Measurements from ENCODE around the gene RIPK3.
"Not testable (repeated sequence)": the region's sequence is repeated elsewhere in the genome, so short reads cannot be mapped to it uniquely, and the experiment has no call there.

RIPK3 gene

DNA sequence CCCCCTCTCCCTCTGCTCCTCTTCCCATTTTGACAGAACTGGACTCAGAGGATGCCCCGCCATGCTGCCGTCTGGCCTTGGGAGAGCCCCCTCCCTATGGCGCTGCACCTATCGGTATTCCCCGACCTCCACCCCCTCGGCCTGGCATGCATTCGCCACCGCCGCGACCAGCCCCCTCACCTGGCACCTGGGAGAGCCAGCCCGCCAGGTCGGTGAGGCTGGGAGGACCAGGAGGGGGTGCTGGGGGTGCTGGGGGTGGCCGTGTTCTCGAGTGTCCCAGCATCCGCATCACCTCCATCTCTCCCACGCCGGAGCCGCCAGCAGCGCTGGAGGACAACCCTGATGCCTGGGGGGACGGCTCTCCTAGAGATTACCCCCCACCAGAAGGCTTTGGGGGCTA lies 29.7 kb upstream of the RIPK3 start:
- DNase-seq (ENCODE audit: low read depth), result no peak

DNA sequence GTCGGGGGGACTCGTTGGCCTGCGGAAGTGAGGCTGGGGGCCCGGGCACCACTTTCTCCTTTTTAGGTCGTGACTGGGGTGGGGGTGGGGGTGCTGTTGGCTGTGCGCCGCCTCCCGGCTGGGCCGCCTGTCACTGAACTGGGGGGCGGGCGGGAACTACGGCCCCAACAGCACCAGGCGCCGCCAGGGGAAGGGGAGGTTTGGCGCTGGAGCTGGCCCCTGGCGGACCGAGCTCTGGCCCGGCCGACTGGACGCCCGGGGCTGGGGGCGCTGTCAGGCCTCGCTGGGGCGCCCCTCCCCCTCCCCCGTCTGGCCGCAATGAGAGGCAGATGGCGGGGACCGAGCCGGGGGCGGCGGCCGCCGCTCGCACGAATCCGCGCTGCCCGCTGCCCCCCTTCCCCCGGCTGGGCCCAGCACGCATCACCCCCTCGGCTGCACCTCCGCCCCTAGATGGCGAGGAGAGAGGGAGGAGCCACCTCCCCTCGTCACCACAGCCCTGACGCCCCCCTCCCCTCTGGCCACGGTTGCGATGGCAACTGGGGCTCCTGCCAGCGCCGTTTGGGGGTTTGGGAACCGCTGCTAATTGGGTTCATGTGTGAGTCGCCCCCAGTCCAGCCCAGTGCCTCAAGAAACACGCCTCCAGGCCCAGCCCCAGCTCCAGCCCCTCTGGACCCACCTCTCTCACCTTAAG lies 28.9 kb upstream of the RIPK3 start:
- DNase-seq (ENCODE audit: low read depth), result peak; percentile 32

DNA sequence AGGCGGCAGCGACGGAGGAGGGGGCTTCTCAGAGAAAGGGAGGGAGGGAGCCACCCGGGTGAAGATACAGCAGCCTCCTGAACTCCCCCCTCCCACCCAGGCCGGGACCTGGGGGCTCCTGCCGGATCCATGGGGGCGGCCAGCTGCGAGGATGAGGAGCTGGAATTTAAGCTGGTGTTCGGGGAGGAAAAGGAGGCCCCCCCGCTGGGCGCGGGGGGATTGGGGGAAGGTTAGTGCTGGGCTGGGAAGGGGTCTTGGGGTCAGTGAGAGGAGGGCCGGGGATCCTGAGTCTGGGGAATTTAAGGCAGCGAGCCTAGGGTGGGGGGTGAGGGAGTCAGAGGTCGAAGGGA lies 28.4 kb upstream of the RIPK3 start:
- no peak for DNase-seq (ENCODE audit: low read depth)

DNA sequence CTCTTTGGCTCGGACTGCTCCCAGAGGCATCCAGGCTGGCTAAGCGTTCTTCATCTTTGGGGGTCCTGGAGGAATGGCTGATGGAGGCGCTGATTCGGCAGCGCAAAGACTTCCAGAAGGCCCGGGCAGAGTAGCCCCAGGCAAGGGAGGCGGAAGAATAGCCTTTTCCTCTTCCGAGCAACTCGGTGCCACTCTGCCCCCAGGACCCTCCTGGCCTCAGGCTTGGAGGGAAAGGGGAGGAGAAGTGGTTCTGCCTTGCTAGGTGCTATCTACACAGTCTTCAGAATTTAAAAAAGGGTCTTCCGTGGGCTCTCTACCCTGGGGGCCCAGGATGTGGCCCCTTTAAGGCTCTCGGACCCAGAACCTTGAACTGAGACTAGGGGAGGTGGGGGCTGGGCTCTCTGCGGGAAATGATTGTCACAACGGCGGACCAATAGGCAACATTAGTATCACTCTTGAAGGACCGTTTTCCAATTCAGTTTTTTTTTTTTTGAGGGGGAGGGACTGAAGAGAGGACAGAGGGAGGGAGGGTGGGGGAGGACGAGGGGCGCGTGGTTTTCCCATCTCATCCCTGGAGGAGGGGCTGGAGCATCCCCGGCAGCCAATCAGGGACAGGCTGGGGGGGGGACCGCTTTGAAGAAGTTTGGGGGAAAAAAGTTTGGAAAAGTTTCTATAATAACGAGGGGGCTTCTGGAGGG lies 27.9 kb upstream of the RIPK3 start, which contains the start of gene NFATC4:
TSS of gene NFATC4 (plus strand) at position 671 of the 698 bp plus-strand sequence. CDS start 157 bp downstream, outside the sequence.
- no peak for DNase-seq (ENCODE audit: low read depth)

DNA sequence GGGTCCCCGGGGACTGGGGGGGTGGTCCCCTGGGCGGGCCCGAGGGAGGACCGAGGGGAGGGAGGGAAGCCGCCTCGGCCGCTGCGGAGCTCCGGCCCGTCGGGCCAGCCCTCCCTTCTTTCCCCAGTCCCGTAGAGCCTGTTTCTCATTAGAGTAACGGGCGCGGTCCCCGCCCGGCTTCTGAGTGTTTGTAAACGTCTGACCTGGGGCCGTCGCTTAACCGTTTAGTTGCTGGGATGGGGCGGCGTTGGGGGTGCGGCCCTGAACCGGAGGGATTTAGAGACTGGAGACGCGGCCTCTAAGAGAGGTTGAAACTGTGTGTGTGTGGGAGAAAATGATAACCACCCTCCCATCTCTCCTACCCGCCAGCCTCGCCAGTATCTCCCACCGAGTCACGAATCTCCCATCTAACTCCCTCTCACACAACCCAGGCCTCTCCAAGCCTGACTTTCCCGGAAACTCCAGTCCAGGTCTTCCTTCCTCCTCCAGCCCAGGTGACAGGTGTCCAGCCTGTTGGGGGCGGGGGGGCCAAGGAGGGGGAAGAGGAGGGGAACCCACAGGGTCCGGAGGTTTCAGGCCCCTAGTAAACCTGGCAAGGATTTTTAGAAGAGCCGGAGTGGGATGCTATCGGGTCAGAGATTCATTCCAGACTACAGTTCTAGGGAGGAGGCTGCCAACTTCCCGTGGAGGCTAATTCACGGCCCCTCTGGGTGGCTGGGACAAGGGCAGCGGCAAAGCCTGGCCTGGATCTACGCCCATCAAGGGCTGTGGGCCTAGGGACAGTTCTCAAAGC lies 27.1 kb upstream of the RIPK3 start:
- DNase-seq (ENCODE audit: low read depth), result no peak

DNA sequence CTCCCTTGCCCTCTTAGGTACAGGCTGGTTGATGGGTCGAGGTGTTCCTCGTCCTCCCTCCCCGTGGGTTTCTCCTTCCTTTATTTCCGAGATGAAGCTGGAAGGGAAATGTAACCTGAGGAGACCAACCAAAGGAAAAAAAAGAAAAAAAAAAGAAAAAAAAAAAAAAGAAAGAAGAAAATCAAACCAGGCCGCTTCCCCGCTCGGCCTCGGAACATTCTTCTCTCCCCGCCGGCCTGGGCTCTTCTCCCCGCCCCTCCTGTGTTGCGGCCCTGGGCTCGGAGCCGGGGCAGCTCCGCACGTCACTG lies 26.6 kb upstream of the RIPK3 start:
- DNase-seq (ENCODE audit: low read depth), result no peak

DNA sequence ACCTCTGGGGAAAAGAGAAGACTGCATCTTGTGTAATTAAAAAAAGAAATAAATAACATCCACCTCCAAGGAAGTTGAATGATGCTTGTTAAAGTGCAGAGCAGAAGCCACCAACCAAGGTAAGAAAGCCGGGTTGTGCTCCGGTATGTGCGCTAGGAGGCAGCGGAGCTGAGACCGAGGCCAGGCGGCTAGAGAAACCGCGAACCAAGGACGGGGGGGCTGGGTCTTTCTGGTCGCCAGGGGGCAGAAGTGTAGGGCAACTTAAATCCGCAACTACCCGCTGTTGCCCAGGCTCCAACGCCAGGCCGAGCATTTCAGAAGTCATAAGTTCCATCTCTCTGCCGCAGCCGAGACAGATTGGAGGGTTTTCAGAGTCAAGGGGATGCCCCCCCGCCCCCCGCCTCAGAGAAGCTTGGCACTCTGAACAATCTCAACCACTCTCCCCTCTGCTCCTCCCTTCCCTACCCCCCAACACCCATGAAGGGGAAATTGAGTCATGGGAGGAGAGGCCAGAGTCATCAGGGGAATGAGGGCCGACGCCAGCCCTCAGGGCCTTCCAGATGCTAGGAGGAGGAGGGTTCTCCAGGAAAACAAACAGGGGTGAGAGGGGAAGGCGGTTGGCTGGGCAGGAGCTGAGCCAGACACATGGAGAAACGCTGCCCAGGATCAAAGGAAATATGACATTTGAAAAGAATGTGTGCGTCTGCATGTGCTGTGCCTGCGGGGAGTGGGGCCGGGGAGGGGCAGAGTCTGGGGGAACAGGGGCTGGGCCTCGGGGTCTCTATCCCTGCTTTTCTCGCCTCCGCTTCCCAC lies 26.0 kb upstream of the RIPK3 start:
- DNase-seq (ENCODE audit: low read depth), result peak; percentile 58

DNA sequence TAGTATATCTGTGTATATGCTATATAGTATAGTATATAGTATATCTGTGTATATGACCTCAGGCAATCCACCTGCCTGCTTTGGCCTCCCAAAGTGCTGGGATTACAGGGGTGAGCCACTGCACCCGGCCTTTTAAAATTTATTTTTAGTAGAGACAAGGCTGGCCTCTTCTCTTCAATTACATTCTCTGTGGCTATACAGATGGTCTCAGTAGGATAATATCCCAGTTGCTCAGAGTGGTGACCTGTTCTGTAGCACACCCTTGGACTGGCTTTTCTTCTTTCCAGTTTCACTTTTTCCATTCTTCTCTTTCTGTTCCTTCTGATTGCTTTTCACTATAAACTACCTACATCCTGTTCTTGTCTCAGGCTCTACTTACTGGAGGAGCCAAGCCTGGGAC lies 25.1 kb upstream of the RIPK3 start:
- DNase-seq (ENCODE audit: low read depth), result no peak

DNA sequence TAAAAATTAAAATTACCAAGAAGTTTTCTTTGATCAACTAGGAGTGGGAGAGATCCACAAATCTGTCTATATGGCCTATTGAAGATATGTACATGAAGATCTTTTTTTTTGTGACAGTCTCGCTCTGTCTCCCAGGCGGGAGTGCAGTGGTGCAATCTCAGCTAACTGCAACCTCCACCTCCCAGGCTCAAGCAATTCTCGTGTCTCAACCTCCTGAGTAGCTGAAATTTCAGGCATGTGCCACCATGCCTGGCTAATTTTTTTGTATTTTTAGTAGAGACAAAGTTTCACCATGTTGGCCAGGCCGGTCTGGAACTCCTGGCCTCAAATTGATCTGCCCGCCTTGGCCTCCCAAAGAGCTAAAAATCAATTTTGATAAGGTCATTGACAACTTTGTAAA lies 23.6 kb upstream of the RIPK3 start:
- DNase-seq (ENCODE audit: low read depth), result no peak

DNA sequence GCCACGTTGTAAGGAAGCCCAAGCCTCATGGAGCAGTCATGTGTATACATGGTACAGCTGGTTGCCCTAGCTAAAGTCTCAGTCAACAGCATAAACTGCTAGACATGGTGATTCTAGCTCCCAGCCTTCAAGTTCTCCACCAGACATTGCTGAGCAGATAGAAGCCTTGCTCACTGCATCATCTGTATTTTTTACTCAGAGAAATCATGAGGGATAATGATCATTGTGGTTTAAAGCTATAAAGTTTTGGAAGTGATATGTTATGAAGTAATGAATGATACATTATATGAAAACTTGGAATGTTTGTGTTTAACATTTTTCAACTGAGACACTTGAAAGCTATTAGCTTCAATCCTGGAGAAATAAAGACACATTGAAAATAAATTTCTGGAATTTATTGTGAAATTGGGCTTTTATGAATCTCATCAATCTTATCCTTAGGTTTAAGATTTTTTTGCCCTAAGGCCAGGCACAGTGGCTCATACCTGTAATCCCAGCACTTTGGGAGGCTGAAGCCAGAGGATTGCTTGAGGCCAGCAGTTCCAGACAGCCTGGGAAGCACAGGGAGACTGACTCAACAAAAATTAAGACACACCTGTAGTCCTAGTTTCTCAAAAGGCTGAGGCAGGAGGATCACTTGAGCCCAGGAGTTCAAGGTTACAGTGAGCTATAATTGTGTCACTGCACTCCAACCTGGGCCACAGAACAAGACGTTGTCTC lies 22.6 kb upstream of the RIPK3 start:
- no peak for DNase-seq (ENCODE audit: low read depth)

DNA sequence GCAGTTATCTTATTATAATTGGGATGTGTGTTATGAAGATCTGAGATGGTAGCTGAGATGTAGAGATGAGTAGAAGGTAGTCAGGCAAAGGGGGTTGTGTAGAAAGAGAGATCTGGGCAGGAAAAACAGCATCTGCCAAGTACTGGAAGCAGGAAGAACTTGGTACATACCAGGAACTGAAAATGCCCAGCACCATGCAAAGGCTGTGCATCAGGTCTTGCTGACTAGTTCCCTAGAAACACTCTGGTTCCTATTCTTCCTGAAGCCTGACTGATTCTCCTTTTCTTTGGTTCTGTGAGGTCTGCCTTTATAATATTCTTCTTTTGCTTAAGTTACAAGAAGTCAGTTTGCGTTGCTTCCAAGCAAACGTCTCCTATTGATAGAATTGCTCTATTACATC lies 21.5 kb upstream of the RIPK3 start:
- DNase-seq (ENCODE audit: low read depth), result no peak

DNA sequence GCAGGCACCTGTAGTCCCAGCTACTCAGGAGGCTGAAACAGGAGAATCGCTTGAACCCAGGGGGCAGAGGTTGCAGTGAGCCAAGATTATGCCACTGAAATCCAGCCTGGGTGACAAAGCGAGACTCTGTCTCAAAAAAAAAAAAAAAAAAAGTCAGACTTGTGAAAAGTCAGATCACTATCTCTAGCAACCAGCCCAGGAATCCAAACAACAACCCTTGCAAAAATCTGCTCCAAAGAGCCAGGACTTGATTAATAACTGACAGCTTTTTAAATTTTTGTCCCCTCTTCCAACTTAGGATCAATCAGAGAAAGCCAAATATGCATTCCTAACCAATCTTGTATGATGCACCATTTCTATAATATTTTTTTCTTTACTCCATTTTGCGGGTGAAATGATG lies 20.5 kb upstream of the RIPK3 start:
- no peak for DNase-seq (ENCODE audit: low read depth)

DNA sequence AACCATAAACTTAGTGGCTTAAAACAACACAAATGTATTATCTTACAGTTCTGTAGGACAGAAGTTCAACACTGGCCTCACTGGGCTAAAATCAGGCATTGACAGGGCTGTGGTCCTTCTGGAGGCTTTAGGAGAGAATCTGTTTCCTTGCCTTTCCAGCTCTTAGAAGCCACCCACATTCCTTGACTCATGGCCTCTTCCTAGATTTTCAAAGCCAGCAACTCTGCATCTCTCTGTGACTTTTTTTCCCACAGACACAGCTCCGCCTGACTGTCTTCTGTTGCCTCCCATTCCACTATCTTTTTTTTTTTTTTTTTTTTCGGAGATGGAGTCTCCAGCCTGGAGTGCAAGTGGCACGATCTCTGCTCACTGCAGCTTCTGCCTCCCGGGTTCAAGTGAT lies 16.4 kb upstream of the RIPK3 start:
- DNase-seq (ENCODE audit: low read depth), result no peak

DNA sequence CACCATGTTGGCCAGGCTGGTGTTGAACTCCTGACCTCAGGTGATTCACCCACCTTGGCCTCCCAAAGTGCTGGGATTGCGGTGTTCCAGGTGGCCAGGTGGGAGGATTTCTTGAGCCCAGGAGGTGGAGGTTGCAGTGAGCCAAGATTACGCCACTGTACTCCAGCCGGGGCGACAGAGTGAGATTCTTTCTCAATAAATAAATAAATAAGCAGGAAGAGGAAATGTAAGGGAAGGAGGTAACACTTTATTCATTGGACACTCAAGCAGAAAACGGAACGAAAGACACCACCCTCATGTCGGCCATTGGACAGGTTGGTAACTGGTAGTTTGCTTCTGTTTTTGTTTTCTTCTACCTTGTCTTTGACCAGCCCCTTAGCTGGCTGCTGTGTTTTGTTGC lies 15.2 kb upstream of the RIPK3 start:
- no peak for DNase-seq (ENCODE audit: low read depth)

DNA sequence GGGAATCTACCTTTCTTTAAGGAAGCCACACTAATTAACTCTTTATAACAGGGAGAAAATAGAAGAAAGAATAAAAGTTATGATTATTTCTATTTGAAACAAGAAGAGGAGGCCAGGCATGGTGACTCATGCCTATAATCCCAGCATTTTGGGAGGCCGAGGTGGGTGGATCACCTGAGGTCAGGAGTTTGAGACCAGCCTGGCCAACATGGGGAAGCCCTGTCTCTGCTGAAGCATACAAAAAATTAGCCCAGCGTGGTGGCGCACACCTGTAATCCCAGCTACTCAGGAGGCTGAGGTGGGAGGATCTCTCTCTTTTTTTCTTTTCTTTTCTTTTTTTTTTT lies 14.7 kb upstream of the RIPK3 start:
- DNase-seq (ENCODE audit: low read depth), result not testable (repeated sequence)

DNA sequence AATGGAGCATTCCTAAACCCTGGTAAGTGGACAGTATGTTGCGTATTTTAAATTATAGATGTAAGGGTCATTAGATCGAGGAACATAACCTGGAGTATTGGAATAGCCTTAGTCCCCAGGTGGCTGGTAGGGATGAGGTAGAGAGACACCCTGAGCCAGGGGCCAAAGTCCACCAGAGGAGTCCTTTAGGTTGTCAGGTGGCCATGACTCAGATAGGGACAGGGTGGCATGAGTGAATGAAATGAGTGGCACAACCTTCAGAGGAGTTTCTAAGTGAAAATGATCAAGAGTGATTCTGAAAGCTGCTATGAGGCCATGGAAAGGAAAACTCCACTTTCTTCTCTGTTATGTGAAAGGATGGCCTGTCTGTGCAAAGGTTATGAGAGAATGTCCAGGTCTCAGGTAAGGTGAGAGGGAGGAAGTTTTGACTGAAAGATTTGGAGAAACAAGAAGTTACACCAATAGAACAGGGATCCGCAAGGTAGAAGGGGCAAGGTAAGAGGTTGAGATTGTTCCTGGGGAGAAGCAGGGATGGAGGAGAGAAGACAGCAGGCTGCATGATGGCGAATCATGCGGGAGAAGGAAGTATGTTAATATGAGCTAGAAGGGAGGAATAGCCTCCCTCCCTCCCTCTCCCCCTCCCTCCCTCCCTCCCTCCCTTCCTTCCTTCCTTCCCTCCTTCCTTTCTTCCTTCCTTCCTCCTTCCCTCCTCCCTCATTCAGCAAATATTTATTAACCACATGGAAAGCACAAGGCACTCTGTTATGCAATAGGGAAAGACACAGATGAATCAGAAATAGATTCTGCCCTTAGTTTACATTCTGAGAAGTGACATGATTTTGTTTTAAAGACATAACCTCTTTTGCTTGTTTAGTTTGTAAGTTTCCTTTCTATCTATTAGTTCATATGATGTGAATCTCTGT lies 14.0 kb upstream of the RIPK3 start:
- DNase-seq (ENCODE audit: low read depth), result no peak

DNA sequence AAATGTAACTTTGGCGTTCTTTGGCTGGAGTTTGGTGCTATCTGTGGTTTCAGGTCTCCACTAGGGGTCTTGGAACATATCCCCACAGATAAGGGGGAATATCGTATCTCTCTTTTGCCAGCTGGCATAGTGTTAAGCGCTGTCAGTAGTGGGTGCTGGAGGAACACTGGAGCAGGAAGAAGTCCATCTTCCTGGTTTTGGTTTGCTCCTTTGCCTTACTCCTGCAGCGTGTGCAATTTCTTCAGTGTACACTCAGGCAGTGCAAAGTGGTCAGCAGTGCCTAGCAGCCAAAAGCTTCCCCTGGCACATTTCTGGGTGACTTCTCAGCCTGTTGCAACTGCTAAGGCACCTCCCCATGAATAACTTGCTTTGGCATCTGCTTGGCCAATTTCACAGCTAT lies 11.7 kb upstream of the RIPK3 start:
- no peak for DNase-seq (ENCODE audit: low read depth)

DNA sequence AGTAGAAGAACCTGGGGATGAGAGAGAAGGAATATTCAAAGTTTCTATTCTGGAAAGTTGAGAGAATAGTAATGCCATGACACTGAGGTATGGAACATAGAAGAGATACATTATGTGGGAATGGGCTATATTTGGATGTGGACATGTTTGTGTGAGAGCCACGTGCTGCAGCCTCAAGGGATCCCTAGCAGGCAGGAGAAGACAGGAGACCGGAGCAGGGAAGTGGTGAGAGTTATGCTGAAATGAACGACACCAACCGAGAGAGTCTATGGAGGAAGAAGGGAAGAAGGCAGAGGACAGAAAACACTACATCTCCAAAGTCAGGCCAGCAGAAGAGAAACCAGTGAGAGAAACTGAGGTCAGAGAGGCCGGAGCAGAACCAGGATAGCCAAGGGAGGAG lies 10.0 kb upstream of the RIPK3 start:
- DNase-seq (ENCODE audit: low read depth), result no peak

DNA sequence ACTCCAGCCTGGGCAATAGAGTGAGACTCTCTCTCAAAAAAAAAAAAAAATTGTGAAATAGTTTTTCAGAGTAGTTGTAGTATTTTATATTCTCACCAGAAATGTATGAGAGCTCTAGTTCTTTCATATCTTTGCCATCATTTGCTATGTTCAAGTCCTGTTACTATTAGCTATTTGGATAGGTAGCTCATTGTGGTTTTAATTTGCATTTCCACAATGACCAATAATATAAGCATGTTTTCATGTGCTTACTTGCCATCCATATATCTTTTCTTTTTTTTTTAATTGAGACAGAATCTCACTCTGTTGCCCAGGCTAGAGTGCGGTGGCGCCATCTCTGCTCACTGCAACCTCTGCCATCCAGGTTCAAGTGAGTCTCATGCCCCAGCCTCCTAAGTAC lies 8.4 kb upstream of the RIPK3 start:
- no peak for DNase-seq (ENCODE audit: low read depth)

DNA sequence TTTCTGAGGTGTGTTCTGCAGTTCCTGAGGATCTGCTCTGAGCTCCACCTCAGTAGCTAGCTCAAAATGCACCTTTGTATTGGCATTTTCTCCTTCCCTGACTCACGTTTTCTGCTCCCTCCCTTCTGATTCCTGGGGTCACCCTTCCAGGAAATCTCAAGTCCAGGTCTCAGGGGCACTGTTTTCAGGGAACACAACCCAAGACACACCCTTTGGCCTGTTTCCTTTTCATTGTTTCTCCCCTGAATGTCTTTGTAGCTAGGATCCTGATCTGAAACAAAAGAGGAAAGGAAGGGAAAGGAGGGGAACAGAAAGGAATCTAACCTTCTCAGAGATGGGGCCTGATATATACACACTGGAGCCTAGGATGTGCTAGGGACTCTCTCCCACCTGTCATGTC lies 7.3 kb upstream of the RIPK3 start:
- no peak for DNase-seq (ENCODE audit: low read depth)
